ENCODE results near the gene UGT1A9. TPM values are rescaled to one million over a fixed set of nuclear protein-coding genes. Genes with fewer than 3 reads are reported as not detected.

The UGT1A9 gene
- total and polyA plus RNA-seq, 4 donors, result not detected

- TF ChIP-seq, protein P1, sequence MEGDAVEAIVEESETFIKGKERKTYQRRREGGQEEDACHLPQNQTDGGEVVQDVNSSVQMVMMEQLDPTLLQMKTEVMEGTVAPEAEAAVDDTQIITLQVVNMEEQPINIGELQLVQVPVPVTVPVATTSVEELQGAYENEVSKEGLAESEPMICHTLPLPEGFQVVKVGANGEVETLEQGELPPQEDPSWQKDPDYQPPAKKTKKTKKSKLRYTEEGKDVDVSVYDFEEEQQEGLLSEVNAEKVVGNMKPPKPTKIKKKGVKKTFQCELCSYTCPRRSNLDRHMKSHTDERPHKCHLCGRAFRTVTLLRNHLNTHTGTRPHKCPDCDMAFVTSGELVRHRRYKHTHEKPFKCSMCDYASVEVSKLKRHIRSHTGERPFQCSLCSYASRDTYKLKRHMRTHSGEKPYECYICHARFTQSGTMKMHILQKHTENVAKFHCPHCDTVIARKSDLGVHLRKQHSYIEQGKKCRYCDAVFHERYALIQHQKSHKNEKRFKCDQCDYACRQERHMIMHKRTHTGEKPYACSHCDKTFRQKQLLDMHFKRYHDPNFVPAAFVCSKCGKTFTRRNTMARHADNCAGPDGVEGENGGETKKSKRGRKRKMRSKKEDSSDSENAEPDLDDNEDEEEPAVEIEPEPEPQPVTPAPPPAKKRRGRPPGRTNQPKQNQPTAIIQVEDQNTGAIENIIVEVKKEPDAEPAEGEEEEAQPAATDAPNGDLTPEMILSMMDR (IDR thresholded peaks at IDR 0.05; ENCODE audit: control extremely low read depth, extremely low read depth), result no peak
- Histone ChIP-seq H3K27ac (ENCODE audit: low read depth in 1 of 2, low read length in 1 of 2) (no peak overlapping the region), H3K4me3 (no peak overlapping the region), H3K9ac (ENCODE audit: insufficient read depth in 1 of 2, low read length in 2 of 2) (no peak overlapping the region), H3K36me3 (ENCODE audit: control insufficient read depth in 4 of 4, insufficient read depth in 4 of 4, low read length in 4 of 4) (no peaks in the 10 kb centered on the region), H3K9me3 (ENCODE audit: control insufficient read depth in 4 of 4, insufficient read depth in 3 of 4, low read length in 3 of 4) (no peaks in the 10 kb centered on the region), H3K27me3 (ENCODE audit: control insufficient read depth in 3 of 3, insufficient read depth in 3 of 3, low read length in 2 of 3) (no peaks in the 10 kb centered on the region), H3K4me1 (ENCODE audit: control insufficient read depth in 5 of 5, insufficient read depth in 5 of 5, low read length in 5 of 5) (peaks cover 0 to 11% (median 0%) of the 10 kb centered on the region in 5 donors)
- ATAC-seq (ENCODE audit: insufficient read depth, low FRiP score) (no peak), DNase-seq (no peak)
- WGBS, 2 donors, result 86 to 89% methylated on average over 11 of the region's 11 CpGs
Observed at GRCh38 chr2:233691443-233692433, 20.0 kb downstream of the UGT1A9 start.

DNA sequence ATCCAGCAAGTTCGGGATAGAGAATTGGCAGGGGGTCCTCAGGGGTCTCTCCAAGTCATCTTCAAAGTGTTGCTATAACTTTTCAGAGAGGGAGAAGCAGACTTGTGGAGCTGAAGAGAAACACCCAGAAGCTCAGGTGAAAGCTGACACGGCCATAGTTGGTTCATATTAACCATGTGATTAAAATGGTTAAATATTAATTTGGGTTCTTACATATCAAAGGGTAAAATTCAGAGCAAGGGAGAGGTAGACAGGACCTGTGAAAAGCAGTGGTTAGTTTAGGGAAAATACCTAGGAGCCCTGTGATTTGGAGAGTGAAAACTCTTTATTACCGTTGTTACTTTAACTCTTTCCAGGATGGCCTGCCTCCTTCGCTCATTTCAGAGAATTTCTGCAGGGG is 20.9 kb downstream of the UGT1A9 start, which contains the start of gene UGT1A6:
TSS of gene UGT1A6 (plus strand) at position 243 of the 400 bp plus-strand sequence. CDS start at position 358, 115 bp downstream.
- H3K36me3 ChIP-seq (ENCODE audit: control insufficient read depth in 4 of 4, insufficient read depth in 4 of 4, low read length in 4 of 4), result no peaks in the 10 kb centered on the region
- no peak within 1 kb of the TSS for H3K4me3 ChIP-seq
- no peak for ATAC-seq (ENCODE audit: insufficient read depth, low FRiP score)
- H3K27ac ChIP-seq (ENCODE audit: low read depth in 1 of 2, low read length in 1 of 2), result no peak within 1 kb of the TSS
- DNase-seq, result no peak
- H3K9ac ChIP-seq (ENCODE audit: insufficient read depth in 1 of 2, low read length in 2 of 2), result no peak within 1 kb of the TSS
- WGBS, 2 donors, result 84 to 94% methylated on average over 4 of the region's 4 CpGs
- no peaks in the 10 kb centered on the region for H3K9me3 ChIP-seq (ENCODE audit: control insufficient read depth in 4 of 4, insufficient read depth in 3 of 4, low read length in 3 of 4)
- peaks cover 0 to 11% (median 0%) of the 10 kb centered on the region in 5 donors for H3K4me1 ChIP-seq (ENCODE audit: control insufficient read depth in 5 of 5, insufficient read depth in 5 of 5, low read length in 5 of 5)
- TF ChIP-seq, protein P1 (IDR thresholded peaks at IDR 0.05; ENCODE audit: control extremely low read depth, extremely low read depth), result no peak
- no peaks in the 10 kb centered on the region for H3K27me3 ChIP-seq (ENCODE audit: control insufficient read depth in 3 of 3, insufficient read depth in 3 of 3, low read length in 2 of 3)

DNA sequence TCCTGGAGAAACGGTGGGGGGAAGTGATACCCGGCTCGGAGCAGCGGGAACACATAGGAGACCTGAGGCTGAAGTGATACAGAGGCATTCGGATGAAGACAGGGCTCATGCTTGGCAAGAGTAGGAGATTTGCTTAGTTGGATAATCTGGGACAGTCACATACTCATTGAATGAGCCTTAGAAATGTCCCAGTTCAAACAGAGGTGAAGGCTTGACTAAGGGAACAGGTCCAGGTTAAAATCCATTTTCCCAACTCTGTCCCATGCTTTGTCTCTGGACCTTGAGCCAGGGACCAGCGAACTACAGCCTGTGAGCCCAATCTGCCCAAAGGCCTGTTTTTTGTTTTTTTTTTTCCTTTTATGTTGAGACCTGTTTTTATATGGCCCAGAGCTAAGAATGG is 22.3 kb downstream of the UGT1A9 start:
- no peak for DNase-seq
- Histone ChIP-seq H3K4me1 (ENCODE audit: control insufficient read depth in 5 of 5, insufficient read depth in 5 of 5, low read length in 5 of 5) (peaks cover 0 to 11% (median 0%) of the 10 kb centered on the region in 5 donors), H3K27me3 (ENCODE audit: control insufficient read depth in 3 of 3, insufficient read depth in 3 of 3, low read length in 2 of 3) (no peaks in the 10 kb centered on the region), H3K9me3 (ENCODE audit: control insufficient read depth in 4 of 4, insufficient read depth in 3 of 4, low read length in 3 of 4) (no peaks in the 10 kb centered on the region), H3K27ac (ENCODE audit: low read depth in 1 of 2, low read length in 1 of 2) (no peak overlapping the region), H3K9ac (ENCODE audit: insufficient read depth in 1 of 2, low read length in 2 of 2) (no peak overlapping the region), H3K4me3 (no peak overlapping the region), H3K36me3 (ENCODE audit: control insufficient read depth in 4 of 4, insufficient read depth in 4 of 4, low read length in 4 of 4) (no peaks in the 10 kb centered on the region)
- no peak for ATAC-seq (ENCODE audit: insufficient read depth, low FRiP score)
- WGBS, 2 donors, result 69 to 73% methylated on average over 6 of the region's 6 CpGs
- TF ChIP-seq, protein P1 (IDR thresholded peaks at IDR 0.05; ENCODE audit: control extremely low read depth, extremely low read depth), result no peak
